CD4-positive, alpha-beta T cell (primary cell): ENCODE results near the gene ASXL3. TPM values are rescaled to one million over a fixed set of nuclear protein-coding genes. Genes with fewer than 3 reads are reported as not detected.

Experiments
- ATAC-seq: fragments of 200-7000 bp; cut with Tn5 transposase; one replicate; pipeline ENCODE4 v1.10.0; 2022; ENCODE audit warnings: mild to moderate bottlenecking; ENCODE audit not compliant: poor library complexity
- CTCF ChIA-PET: fragments of 350-600 bp; sonication (Branson Sonifier 250); formaldehyde crosslinking; loops from one replicate; lab custom pipeline; 2021; ENCODE audit warnings: antibody characterized with exemption, inconsistent platforms; lab: Charles Lee
- POLR2A ChIA-PET: fragments of 350-600 bp; sonication (Branson Sonifier 250); formaldehyde crosslinking; loops from one replicate; lab custom pipeline; 2021; ENCODE audit warnings: antibody characterized with exemption, inconsistent platforms; lab: Charles Lee
- DNase-seq, 14 experiments: peaks; one replicate each; pipeline ENCODE4 v3.0.0-alpha.2; 2013 to 2020; ENCODE audit warnings: mixed read lengths in 2 of 14
- H3K27ac ChIP-seq, 2 donors: one replicate each; pipeline versions ENCODE4 v1.5.1 to v1.7.0; 2013; ENCODE audit warnings: low read length in 2 of 2, low read depth in 1 of 2, mild to moderate bottlenecking in 1 of 2
- H3K27me3 ChIP-seq, 2 experiments: 1 replicate in 1 of 2; 2 replicates in 1 of 2; pipeline versions ENCODE4 v1.6.1 to v1.7.0; 2013; ENCODE audit warnings: low read length in 2 of 2, control low read depth in 1 of 2, mild to moderate bottlenecking in 1 of 2, moderate library complexity in 1 of 2; ENCODE audit not compliant: insufficient read depth in 2 of 2, control insufficient read depth in 1 of 2
- H3K36me3 ChIP-seq: one replicate; pipeline ENCODE4 v1.6.1; 2013; ENCODE audit warnings: low read length, control low read depth; ENCODE audit not compliant: insufficient read depth
- H3K4me1 ChIP-seq: one replicate; pipeline ENCODE4 v1.6.1; 2013; ENCODE audit warnings: low read length, control low read depth; ENCODE audit not compliant: insufficient read depth
- H3K4me3 ChIP-seq: one replicate; pipeline ENCODE4 v1.5.1; 2013; ENCODE audit warnings: mild to moderate bottlenecking, low read length, moderate library complexity
- H3K9me3 ChIP-seq, 2 experiments: 1 replicate in 1 of 2; 2 replicates in 1 of 2; pipeline versions ENCODE4 v1.6.1 to v1.7.0; 2013; ENCODE audit warnings: low read length in 2 of 2, mild to moderate bottlenecking in 2 of 2, control low read depth in 1 of 2, moderate library complexity in 1 of 2; ENCODE audit not compliant: control insufficient read depth in 1 of 2, insufficient read depth in 1 of 2
- H3K27ac Mint-ChIP-seq: one replicate; pipeline ENCODE4 v1.8.0; 2020; ENCODE audit warnings: mixed read lengths
- H3K27me3 Mint-ChIP-seq: one replicate; pipeline ENCODE4 v1.8.0; 2021; ENCODE audit warnings: mixed read lengths
- H3K36me3 Mint-ChIP-seq: one replicate; pipeline ENCODE4 v1.8.0; 2021; ENCODE audit warnings: low read depth, mixed read lengths
- H3K4me1 Mint-ChIP-seq: one replicate; pipeline ENCODE4 v1.8.0; 2021; ENCODE audit warnings: low read depth, mixed read lengths
- H3K4me3 Mint-ChIP-seq: one replicate; pipeline ENCODE4 v1.8.0; 2020; ENCODE audit warnings: mild to moderate bottlenecking, mixed read lengths
- H3K9me3 Mint-ChIP-seq: one replicate; pipeline ENCODE4 v1.8.0; 2020; ENCODE audit warnings: mixed read lengths
- CTCF ChIP-seq: fragments of 200-600 bp; IDR thresholded peaks from one replicate; pipeline ENCODE4 v1.8.0; 2022; ENCODE audit warnings: antibody characterized with exemption, mild to moderate bottlenecking
- intact Hi-C, 2 experiments: fragments of 100-400 bp; cut with DNase I in 1 of 2; cut with micrococcal nuclease in 1 of 2; formaldehyde crosslinking; loops; one replicate each; pipeline versions ENCODE4 v1.15.1 to v1.9.0; 2023 to 2025; cut with DNase I, micrococcal nuclease
- total RNA-seq, 174 experiments: library from RNA in 2 of 174; stranded (reverse) in 2 of 174; gene quantifications; one replicate each; pipeline ENCODE4 v1.2.3 and lab custom pipeline; 2021 to 2026

Gene ASXL3
- total RNA-seq, 2 experiments from 2014 or later, result not detected

GRCh38 chr18:33750366-33750765 lies 172.3 kb downstream of the ASXL3 start:
- H3K4me3 Mint-ChIP-seq, result no peak overlapping the region
- intact Hi-C loops, result no loop called here
- no peak for ATAC-seq

DNA sequence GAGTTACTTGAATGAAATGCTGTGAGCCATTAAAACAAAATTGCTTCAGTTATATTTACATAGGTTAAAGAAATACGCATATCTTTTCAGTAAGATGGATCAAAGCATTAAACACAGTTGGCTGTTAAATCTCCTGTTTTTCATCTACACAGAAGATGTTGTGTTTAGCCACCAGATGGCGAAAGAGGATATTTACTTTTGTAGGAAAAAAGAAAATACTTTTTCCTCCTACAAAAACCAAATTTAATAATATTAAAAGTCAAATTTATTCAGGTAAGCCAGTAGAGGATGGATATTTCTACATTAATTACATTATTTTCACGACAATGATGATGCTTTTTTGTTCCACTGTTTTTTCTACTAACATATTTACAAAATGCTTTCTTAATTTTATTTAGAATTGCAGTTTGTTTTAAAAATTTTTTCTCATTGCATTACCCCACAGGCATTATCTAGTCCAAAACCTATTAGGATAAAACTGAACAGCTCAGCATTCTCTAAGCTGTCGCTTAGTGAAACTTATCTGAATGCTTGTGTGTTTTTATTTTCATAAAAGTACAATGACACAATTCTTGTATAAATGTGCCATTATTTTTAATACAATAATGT lies 173.7 kb downstream of the ASXL3 start:
- no peak for TF ChIP-seq CTCF

More at GRCh38 chr18:33750366-33750765, 172.3 kb downstream of the ASXL3 start:
- Histone ChIP-seq H3K4me3 (no peak overlapping the region), H3K27me3 (no peaks in the 10 kb centered on the region), H3K27ac (no peak overlapping the region), H3K9me3 (no peaks in the 10 kb centered on the region), H3K36me3 (no peaks in the 10 kb centered on the region), H3K4me1 (no peaks in the 10 kb centered on the region)
- ChIA-PET CTCF (no interaction called here), POLR2A (no interaction called here)
- no peaks in the 10 kb centered on the region for H3K27me3 Mint-ChIP-seq
- TF ChIP-seq CTCF, result no peak
- H3K9me3 Mint-ChIP-seq, result peaks cover 3% of the 10 kb centered on the region
- H3K27ac Mint-ChIP-seq, result no peak overlapping the region
- H3K4me1 Mint-ChIP-seq, result no peaks in the 10 kb centered on the region
- H3K36me3 Mint-ChIP-seq, result no peaks in the 10 kb centered on the region
- no peak for DNase-seq

GRCh38 chr18:33755391-33755790 lies 177.4 kb downstream of the ASXL3 start:
- no peak for TF ChIP-seq CTCF
- H3K27me3 Mint-ChIP-seq, result no peaks in the 10 kb centered on the region

More for the DNA sequence above, 173.7 kb downstream of the ASXL3 start:
- DNase-seq (no peak), ATAC-seq (no peak)
- Histone ChIP-seq H3K36me3 (no peaks in the 10 kb centered on the region), H3K27ac (no peak overlapping the region), H3K9me3 (no peaks in the 10 kb centered on the region), H3K4me1 (no peaks in the 10 kb centered on the region), H3K27me3 (no peaks in the 10 kb centered on the region), H3K4me3 (no peak overlapping the region)
- Mint-ChIP-seq H3K4me1 (no peaks in the 10 kb centered on the region), H3K36me3 (no peaks in the 10 kb centered on the region), H3K27ac (no peak overlapping the region), H3K27me3 (no peaks in the 10 kb centered on the region), H3K4me3 (no peak overlapping the region), H3K9me3 (peaks cover 3% of the 10 kb centered on the region)
- CTCF ChIA-PET, result no interaction called here
- intact Hi-C loops, result no loop called here
- POLR2A ChIA-PET, result no interaction called here

More at GRCh38 chr18:33755391-33755790, 177.4 kb downstream of the ASXL3 start:
- H3K4me3 Mint-ChIP-seq, result no peak overlapping the region
- H3K4me1 Mint-ChIP-seq, result no peaks in the 10 kb centered on the region
- ATAC-seq, result no peak
- Histone ChIP-seq H3K27me3 (no peaks in the 10 kb centered on the region), H3K36me3 (no peaks in the 10 kb centered on the region), H3K9me3 (no peaks in the 10 kb centered on the region), H3K4me1 (no peaks in the 10 kb centered on the region), H3K27ac (no peak overlapping the region), H3K4me3 (no peak overlapping the region)
- no peak overlapping the region for H3K27ac Mint-ChIP-seq
- POLR2A ChIA-PET, result no interaction called here
- peaks cover 5% of the 10 kb centered on the region for H3K9me3 Mint-ChIP-seq
- DNase-seq, result no peak
- CTCF ChIA-PET, result no interaction called here
- H3K36me3 Mint-ChIP-seq, result no peaks in the 10 kb centered on the region
- intact Hi-C loops, result no loop called here
